ENCODE results near the gene RTKN2.

GRCh38 chr10:62136931-62137330, 131.7 kb downstream of the RTKN2 start:
- no peak for TF ChIP-seq CTCF (IDR thresholded peaks at IDR 0.05; ENCODE audit: low read depth, low read length, missing input control)
- no peak for TF ChIP-seq RXRA (IDR thresholded peaks at IDR 0.05)
- TF ChIP-seq MAX (IDR thresholded peaks at IDR 0.05): no peak
- no peak for TF ChIP-seq JUND (IDR thresholded peaks at IDR 0.05)

All from liver (tissue), 3 donors.